ENCODE results near the gene PUM1. TPM values are rescaled to one million over a fixed set of nuclear protein-coding genes. Genes with fewer than 3 reads are reported as not detected.
A peak's percentile ranks its signal among the peaks of the same experiment; 100 is the strongest.

PUM1 gene
- total RNA-seq, 2 donors from 2014 or later = 207 to 210 TPM

- no peak overlapping the region for H3K27ac ChIP-seq (ENCODE audit: low read depth, low read length)
- H3K4me3 ChIP-seq (ENCODE audit: low read length) = no peak overlapping the region
- no peaks in the 10 kb centered on the region for H3K27me3 ChIP-seq (ENCODE audit: control insufficient read depth, insufficient read depth, low read length, poor library complexity, severe bottlenecking)
- Mint-ChIP-seq H3K4me1 (peaks cover 19% of the 10 kb centered on the region), H3K4me3 (no peak overlapping the region), H3K36me3 (ENCODE audit: low read depth) (no peaks in the 10 kb centered on the region), H3K27ac (peak overlapping the region; percentile 5), H3K27me3 (ENCODE audit: insufficient read depth) (peaks cover 5% of the 10 kb centered on the region), H3K9me3 (no peaks in the 10 kb centered on the region)
- no peaks in the 10 kb centered on the region for H3K9me3 ChIP-seq (ENCODE audit: control insufficient read depth, low read length)
- no peak overlapping the region for H3K9ac ChIP-seq (ENCODE audit: extremely low read depth, low read length, poor library complexity, severe bottlenecking)
- 90 to 94% methylated on average over 3 of the region's 3 CpGs for WGBS, 2 experiments (ENCODE audit: insufficient coverage in 1 of 2, insufficient read length in 1 of 2)
- DNase-seq = peak; percentile 29
- peaks cover 7% of the 10 kb centered on the region for H3K4me1 ChIP-seq (ENCODE audit: control insufficient read depth, insufficient read depth, low read length)
- TF ChIP-seq CTCF (conservative IDR thresholded peaks at IDR 0.05) = no peak
- H3K36me3 ChIP-seq (ENCODE audit: control insufficient read depth, insufficient read depth, low read length) = no peaks in the 10 kb centered on the region
These were observed 151.0 kb downstream of the PUM1 start for GRCh38 chr1:30914587-30914922.

GRCh38 chr1:30912913-30913652 is 152.4 kb downstream of the PUM1 start:
- peaks cover 13% of the 10 kb centered on the region for H3K4me1 ChIP-seq (ENCODE audit: control insufficient read depth, insufficient read depth, low read length)
- WGBS, 2 experiments (ENCODE audit: insufficient coverage in 1 of 2, insufficient read length in 1 of 2) = 88 to 96% methylated on average over 4 to 10 of the region's 10 CpGs
- Mint-ChIP-seq H3K36me3 (ENCODE audit: low read depth) (no peaks in the 10 kb centered on the region), H3K27ac (peak overlapping the region; percentile 28), H3K27me3 (ENCODE audit: insufficient read depth) (peaks cover 5% of the 10 kb centered on the region), H3K4me1 (peaks cover 23% of the 10 kb centered on the region), H3K9me3 (no peaks in the 10 kb centered on the region), H3K4me3 (no peak overlapping the region)
- peak; percentile 40 for DNase-seq
- no peak for TF ChIP-seq CTCF (conservative IDR thresholded peaks at IDR 0.05)
- H3K36me3 ChIP-seq (ENCODE audit: control insufficient read depth, insufficient read depth, low read length) = no peaks in the 10 kb centered on the region
- no peak overlapping the region for H3K4me3 ChIP-seq (ENCODE audit: low read length)
- no peaks in the 10 kb centered on the region for H3K9me3 ChIP-seq (ENCODE audit: control insufficient read depth, low read length)
- H3K27ac ChIP-seq (ENCODE audit: low read depth, low read length) = no peak overlapping the region
- no peaks in the 10 kb centered on the region for H3K27me3 ChIP-seq (ENCODE audit: control insufficient read depth, insufficient read depth, low read length, poor library complexity, severe bottlenecking)
- no peak overlapping the region for H3K9ac ChIP-seq (ENCODE audit: extremely low read depth, low read length, poor library complexity, severe bottlenecking)

GRCh38 chr1:30912224-30912623 is 153.3 kb downstream of the PUM1 start:
- H3K27me3 ChIP-seq (ENCODE audit: control insufficient read depth, insufficient read depth, low read length, poor library complexity, severe bottlenecking) = no peaks in the 10 kb centered on the region
- no peak for TF ChIP-seq CTCF (conservative IDR thresholded peaks at IDR 0.05)
- H3K36me3 ChIP-seq (ENCODE audit: control insufficient read depth, insufficient read depth, low read length) = no peaks in the 10 kb centered on the region
- no peak overlapping the region for H3K9ac ChIP-seq (ENCODE audit: extremely low read depth, low read length, poor library complexity, severe bottlenecking)
- Mint-ChIP-seq H3K27ac (no peak overlapping the region), H3K4me1 (peaks cover 26% of the 10 kb centered on the region), H3K27me3 (ENCODE audit: insufficient read depth) (peaks cover 10% of the 10 kb centered on the region), H3K4me3 (no peak overlapping the region), H3K9me3 (no peaks in the 10 kb centered on the region), H3K36me3 (ENCODE audit: low read depth) (no peaks in the 10 kb centered on the region)
- no peaks in the 10 kb centered on the region for H3K9me3 ChIP-seq (ENCODE audit: control insufficient read depth, low read length)
- no peak overlapping the region for H3K4me3 ChIP-seq (ENCODE audit: low read length)
- no peak overlapping the region for H3K27ac ChIP-seq (ENCODE audit: low read depth, low read length)
- 82 to 94% methylated on average over 5 to 6 of the region's 6 CpGs for WGBS, 2 experiments (ENCODE audit: insufficient coverage in 1 of 2, insufficient read length in 1 of 2)
- DNase-seq = peak; percentile 40
- peaks cover 13% of the 10 kb centered on the region for H3K4me1 ChIP-seq (ENCODE audit: control insufficient read depth, insufficient read depth, low read length)
